Measurements from ENCODE around the gene RCAN3.

GRCh38 chr1:24556414-24556795 is 53.8 kb downstream of the RCAN3 start:
- TF ChIP-seq EZH2 (IDR thresholded peaks at IDR 0.05; ENCODE audit: borderline replicate concordance): no peak
- TF ChIP-seq, protein P1, sequence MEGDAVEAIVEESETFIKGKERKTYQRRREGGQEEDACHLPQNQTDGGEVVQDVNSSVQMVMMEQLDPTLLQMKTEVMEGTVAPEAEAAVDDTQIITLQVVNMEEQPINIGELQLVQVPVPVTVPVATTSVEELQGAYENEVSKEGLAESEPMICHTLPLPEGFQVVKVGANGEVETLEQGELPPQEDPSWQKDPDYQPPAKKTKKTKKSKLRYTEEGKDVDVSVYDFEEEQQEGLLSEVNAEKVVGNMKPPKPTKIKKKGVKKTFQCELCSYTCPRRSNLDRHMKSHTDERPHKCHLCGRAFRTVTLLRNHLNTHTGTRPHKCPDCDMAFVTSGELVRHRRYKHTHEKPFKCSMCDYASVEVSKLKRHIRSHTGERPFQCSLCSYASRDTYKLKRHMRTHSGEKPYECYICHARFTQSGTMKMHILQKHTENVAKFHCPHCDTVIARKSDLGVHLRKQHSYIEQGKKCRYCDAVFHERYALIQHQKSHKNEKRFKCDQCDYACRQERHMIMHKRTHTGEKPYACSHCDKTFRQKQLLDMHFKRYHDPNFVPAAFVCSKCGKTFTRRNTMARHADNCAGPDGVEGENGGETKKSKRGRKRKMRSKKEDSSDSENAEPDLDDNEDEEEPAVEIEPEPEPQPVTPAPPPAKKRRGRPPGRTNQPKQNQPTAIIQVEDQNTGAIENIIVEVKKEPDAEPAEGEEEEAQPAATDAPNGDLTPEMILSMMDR (IDR thresholded peaks at IDR 0.05; ENCODE audit: poor library complexity): no peak
- TF ChIP-seq EZH2phosphoT487 (IDR thresholded peaks at IDR 0.05; ENCODE audit: low read depth, severe bottlenecking, unreplicated experiment): no peak
